H1 (cell line): ENCODE results near the gene THAP4. TPM values are rescaled to one million over a fixed set of nuclear protein-coding genes. Genes with fewer than 3 reads are reported as not detected.

ENCODE experiments used
- KDM1A ChIP-seq: fragments of 200-600, 300-600 bp; sonication (generic); IDR thresholded peaks from 2 replicates; pipeline ENCODE4 v1.7.1; 2016; ENCODE audit warnings: mild to moderate bottlenecking, low read length, borderline replicate concordance
- polyA plus RNA-seq, 7 experiments: library from polyadenylated mRNA; depleted of rRNA in 3 of 7; stranded (reverse) in 5 of 7; unstranded in 2 of 7; fragments of >200 nt in 5 of 7; fragments of 200-250 nt in 2 of 7; gene quantifications; 1 replicate in 5 of 7; 2 replicates in 1 of 7; 4 replicates in 1 of 7; pipeline versions ENCODE4 v1.2.1 to v1.2.3, GENCODE V29; 2011 to 2013; ENCODE audit warnings: missing spikeins in 2 of 7, mixed read lengths in 2 of 7
- total RNA-seq: library from RNA; stranded (reverse); fragmentation: NEBNext Ultra II Directional; extraction: Animal tissue kit (Norgen Biotek cat#: 25700); gene quantifications from 2 replicates; pipeline ENCODE4 v1.2.1, GENCODE V29; 2021

THAP4 gene
- total and polyA plus RNA-seq, 2 of the 8 experiments (the other 6 are each of a cell fraction or from before 2014, with no cell fraction given): 78.9 to 83.6 TPM

DNA sequence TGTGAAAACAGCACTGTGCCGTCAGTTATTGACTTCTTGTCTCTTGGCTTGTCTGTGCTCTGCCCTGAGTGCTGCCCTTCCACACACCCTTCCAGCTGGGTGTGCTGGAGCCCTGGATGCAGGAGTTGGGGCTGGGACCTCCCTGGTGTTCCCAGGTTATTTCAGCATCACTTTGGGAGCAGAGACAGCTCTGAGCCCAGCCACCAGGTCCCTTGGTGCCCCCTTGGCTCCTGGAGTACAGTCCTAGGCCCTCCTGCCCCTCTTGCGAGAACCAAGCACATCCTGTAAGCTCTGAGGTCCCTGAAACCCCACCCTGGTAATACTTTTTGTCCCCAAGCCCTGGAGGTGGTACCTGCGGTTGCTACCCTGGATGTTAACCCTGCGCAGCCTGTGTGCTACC lies 54.2 kb downstream of the THAP4 start (continued):
- no peak for TF ChIP-seq KDM1A
